A549 (cell line): ENCODE data around the gene SLC24A3. TPM values are rescaled to one million over a fixed set of nuclear protein-coding genes. Genes with fewer than 3 reads are reported as not detected.

Source experiments
- ATAC-seq, 2 experiments: fragments of 200-7000 bp in 1 of 2; fragments of >200 bp in 1 of 2; cut with Nextera tagmentation in 1 of 2; cut with Tn5 transposase in 1 of 2; 3 replicates each; pipeline versions ENCODE4 v1.8.0 to v1.9.1; 2018 to 2020; ENCODE audit warnings: mild to moderate bottlenecking in 1 of 2, moderate library complexity in 1 of 2
- CTCF ChIA-PET: fragments of 300-600 bp; sonication (Branson Sonifier 250); formaldehyde crosslinking; extraction: SDS; loops from one replicate; lab custom pipeline; 2021; ENCODE audit warnings: antibody characterized with exemption, inconsistent platforms; lab: Yijun Ruan, JAX
- POLR2A ChIA-PET: fragments of 350-600 bp; formaldehyde crosslinking; extraction: SDS; loops from one replicate; lab custom pipeline; 2021; ENCODE audit warnings: antibody characterized with exemption, inconsistent platforms; lab: Yijun Ruan, JAX
- DNase-seq, 2 experiments: peaks; one replicate each; pipeline versions ENCODE4 v3.0.0 to v3.0.0-alpha.2; 2011 to 2016; ENCODE audit warnings: low read depth in 1 of 2, low spot score in 1 of 2
- FAIRE-seq: peaks from 2 replicates; lab custom pipeline; 2011; peaks lifted over from hg19 to GRCh38; lab: Jason Lieb, UNC
- H3K27ac ChIP-seq, 2 experiments: fragments of >200 bp; sonication (Bioruptor Twin); formaldehyde crosslinking; 3 replicates each; pipeline ENCODE4 v1.5.1; 2016 to 2017
- H3K4me1 ChIP-seq: fragments of >200 bp; sonication (Bioruptor Twin); formaldehyde crosslinking; 3 replicates; pipeline ENCODE4 v1.6.1; 2016
- H3K4me2 ChIP-seq: fragments of >200 bp; sonication (Bioruptor Twin); formaldehyde crosslinking; 3 replicates; pipeline ENCODE4 v1.6.1; 2016
- H3K4me3 ChIP-seq: fragments of >200 bp; sonication (Bioruptor Twin); formaldehyde crosslinking; 3 replicates; pipeline ENCODE4 v1.5.1; 2016
- H3K9me3 ChIP-seq: fragments of >200 bp; sonication (Bioruptor Twin); formaldehyde crosslinking; 3 replicates; pipeline ENCODE4 v1.6.1; 2016
- CBX8 ChIP-seq: fragments of 200-600 bp; sonication (generic); IDR thresholded peaks from 2 replicates; pipeline ENCODE4 v1.6.1; 2016
- E2F6 ChIP-seq: IDR thresholded peaks from 2 replicates; pipeline ENCODE4 v1.6.1; 2012; ENCODE audit warnings: low read depth, borderline replicate concordance
- EHMT2 ChIP-seq: fragments of 200-600 bp; sonication (generic); IDR thresholded peaks from 2 replicates; pipeline ENCODE4 v1.6.1; 2016; ENCODE audit warnings: antibody characterized with exemption, low read depth, mild to moderate bottlenecking, moderate library complexity
- EP300 ChIP-seq, 2 experiments: fragments of >200 bp; sonication (Bioruptor Twin); formaldehyde crosslinking; IDR thresholded peaks; 2 replicates in 1 of 2; 3 replicates in 1 of 2; pipeline ENCODE4 v1.6.1; 2016 to 2017
- FOSB ChIP-seq: fragments of 250-450 bp; sonication (Bioruptor Pico); IDR thresholded peaks from 2 replicates; pipeline ENCODE4 v1.5.0; 2020; ENCODE audit warnings: mild to moderate bottlenecking, moderate library complexity
- HDAC2 ChIP-seq: fragments of 200-600 bp; sonication (generic); IDR thresholded peaks from 2 replicates; pipeline ENCODE4 v1.6.1; 2016
- HOXA7 ChIP-seq: fragments of 250-450 bp; sonication (Bioruptor Pico); IDR thresholded peaks from 2 replicates; pipeline ENCODE4 v1.5.0; 2020; ENCODE audit warnings: mild to moderate bottlenecking, moderate library complexity
- KDM5A ChIP-seq: fragments of 200-600 bp; sonication (generic); IDR thresholded peaks from 2 replicates; pipeline ENCODE4 v1.6.1; 2016; ENCODE audit warnings: antibody characterized with exemption, mild to moderate bottlenecking
- MAZ ChIP-seq: fragments of 150-350 bp; IDR thresholded peaks from 2 replicates; pipeline ENCODE4 v1.6.1; 2014; ENCODE audit warnings: antibody characterized with exemption, low read depth, low read length, borderline replicate concordance
- NFE2L2 ChIP-seq: fragments of 150-350 bp; conservative IDR thresholded peaks from 2 replicates; pipeline ENCODE4 v1.6.1; 2014; ENCODE audit warnings: low read length
- RAD21 ChIP-seq, 2 experiments: fragments of >200 bp in 1 of 2; sonication (Bioruptor Twin) in 1 of 2; formaldehyde crosslinking in 1 of 2; IDR thresholded peaks in 1 of 2; conservative IDR thresholded peaks in 1 of 2; 2 replicates in 1 of 2; 3 replicates in 1 of 2; pipeline ENCODE4 v1.6.1; 2012 to 2018; ENCODE audit warnings: inconsistent platforms in 1 of 2
- RCOR1 ChIP-seq: fragments of 150-350 bp; IDR thresholded peaks from 2 replicates; pipeline ENCODE4 v1.6.1; 2014; ENCODE audit warnings: antibody characterized with exemption, low read length, low read depth
- RFX5 ChIP-seq: fragments of 450-650 bp; IDR thresholded peaks from 2 replicates; pipeline ENCODE4 v1.7.1; 2014; ENCODE audit warnings: antibody characterized with exemption, mild to moderate bottlenecking, moderate library complexity
- SREBF2 ChIP-seq: fragments of 450-650 bp; IDR thresholded peaks from 2 replicates; pipeline ENCODE4 v1.6.1; 2014; ENCODE audit warnings: mild to moderate bottlenecking, moderate library complexity
- TFCP2L1 ChIP-seq: fragments of 250-450 bp; sonication (Bioruptor Pico); IDR thresholded peaks from 2 replicates; pipeline ENCODE4 v1.5.0; 2021; ENCODE audit warnings: mild to moderate bottlenecking
- ZFP36 ChIP-seq: fragments of 450-650 bp; IDR thresholded peaks from 2 replicates; pipeline ENCODE4 v1.6.1; 2014; ENCODE audit warnings: borderline replicate concordance; ENCODE audit not compliant: partially characterized antibody
- WGBS: methylation state at CpG from one replicate; pipeline ENCODE4 v1.1.6; 2017; ENCODE audit errors: missing lambda C conversion rate; 5-methylcytosine and 5-hydroxymethylcytosine counted together
- polyA plus RNA-seq, 4 experiments: library from polyadenylated mRNA; depleted of rRNA in 3 of 4; stranded (reverse); fragments of >200 nt; fragmentation: RNase III in 1 of 4; extraction: RNeasy Plus Mini Kit Qiagen cat#74134 plus additional on column Dnase treatment in 1 of 4; gene quantifications; 2 replicates in 3 of 4; 3 replicates in 1 of 4; pipeline ENCODE4 v1.2.3, GENCODE V29; 2011 to 2017
- TF ChIP-seq, protein P1 (sequence below): fragments of 200-600 bp; sonication (generic); IDR thresholded peaks from 2 replicates; pipeline ENCODE4 v1.6.1; 2016; ENCODE audit warnings: antibody characterized with exemption, mild to moderate bottlenecking, moderate library complexity
- TF ChIP-seq, protein P2 (sequence below): IDR thresholded peaks from 2 replicates; pipeline ENCODE4 v1.6.1; 2012

Gene SLC24A3
- polyA plus RNA-seq, 2 of the 4 experiments (the other 2 are of a cell fraction) = 0.08 TPM; not detected in 1

- POLR2A ChIA-PET = no interaction called here
- Histone ChIP-seq H3K4me2 (no peak overlapping the region), H3K27ac (no peak overlapping the region), H3K9me3 (no peaks in the 10 kb centered on the region), H3K4me3 (no peak overlapping the region), H3K4me1 (no peaks in the 10 kb centered on the region)
- FAIRE-seq (no peak), DNase-seq (no peak), ATAC-seq (no peak)
- WGBS = 3% methylated on average over 3 of the region's 3 CpGs
- CTCF ChIA-PET = interaction anchor here (0.6 to 1.3 kb wide), 2 partner anchors 9 to 23 kb away, joined by 3 to 4 read pairs; no protein-coding TSS in a partner anchor
- no peak for TF ChIP-seq MAZ
- TF ChIP-seq RFX5 = no peak
- TF ChIP-seq CBX8 = no peak
- no peak for TF ChIP-seq EHMT2
- TF ChIP-seq KDM5A = no peak
- TF ChIP-seq TFCP2L1 (CRISPR knock-in tag) = no peak
- TF ChIP-seq, protein P1, sequence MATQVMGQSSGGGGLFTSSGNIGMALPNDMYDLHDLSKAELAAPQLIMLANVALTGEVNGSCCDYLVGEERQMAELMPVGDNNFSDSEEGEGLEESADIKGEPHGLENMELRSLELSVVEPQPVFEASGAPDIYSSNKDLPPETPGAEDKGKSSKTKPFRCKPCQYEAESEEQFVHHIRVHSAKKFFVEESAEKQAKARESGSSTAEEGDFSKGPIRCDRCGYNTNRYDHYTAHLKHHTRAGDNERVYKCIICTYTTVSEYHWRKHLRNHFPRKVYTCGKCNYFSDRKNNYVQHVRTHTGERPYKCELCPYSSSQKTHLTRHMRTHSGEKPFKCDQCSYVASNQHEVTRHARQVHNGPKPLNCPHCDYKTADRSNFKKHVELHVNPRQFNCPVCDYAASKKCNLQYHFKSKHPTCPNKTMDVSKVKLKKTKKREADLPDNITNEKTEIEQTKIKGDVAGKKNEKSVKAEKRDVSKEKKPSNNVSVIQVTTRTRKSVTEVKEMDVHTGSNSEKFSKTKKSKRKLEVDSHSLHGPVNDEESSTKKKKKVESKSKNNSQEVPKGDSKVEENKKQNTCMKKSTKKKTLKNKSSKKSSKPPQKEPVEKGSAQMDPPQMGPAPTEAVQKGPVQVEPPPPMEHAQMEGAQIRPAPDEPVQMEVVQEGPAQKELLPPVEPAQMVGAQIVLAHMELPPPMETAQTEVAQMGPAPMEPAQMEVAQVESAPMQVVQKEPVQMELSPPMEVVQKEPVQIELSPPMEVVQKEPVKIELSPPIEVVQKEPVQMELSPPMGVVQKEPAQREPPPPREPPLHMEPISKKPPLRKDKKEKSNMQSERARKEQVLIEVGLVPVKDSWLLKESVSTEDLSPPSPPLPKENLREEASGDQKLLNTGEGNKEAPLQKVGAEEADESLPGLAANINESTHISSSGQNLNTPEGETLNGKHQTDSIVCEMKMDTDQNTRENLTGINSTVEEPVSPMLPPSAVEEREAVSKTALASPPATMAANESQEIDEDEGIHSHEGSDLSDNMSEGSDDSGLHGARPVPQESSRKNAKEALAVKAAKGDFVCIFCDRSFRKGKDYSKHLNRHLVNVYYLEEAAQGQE = no peak
- no peak for TF ChIP-seq SREBF2
- no peak for TF ChIP-seq NFE2L2
- TF ChIP-seq RAD21 (conservative IDR thresholded peaks at IDR 0.05 in 1 of 2, IDR thresholded peaks at IDR 0.05 in 1 of 2) = no peak
- TF ChIP-seq, protein P2, sequence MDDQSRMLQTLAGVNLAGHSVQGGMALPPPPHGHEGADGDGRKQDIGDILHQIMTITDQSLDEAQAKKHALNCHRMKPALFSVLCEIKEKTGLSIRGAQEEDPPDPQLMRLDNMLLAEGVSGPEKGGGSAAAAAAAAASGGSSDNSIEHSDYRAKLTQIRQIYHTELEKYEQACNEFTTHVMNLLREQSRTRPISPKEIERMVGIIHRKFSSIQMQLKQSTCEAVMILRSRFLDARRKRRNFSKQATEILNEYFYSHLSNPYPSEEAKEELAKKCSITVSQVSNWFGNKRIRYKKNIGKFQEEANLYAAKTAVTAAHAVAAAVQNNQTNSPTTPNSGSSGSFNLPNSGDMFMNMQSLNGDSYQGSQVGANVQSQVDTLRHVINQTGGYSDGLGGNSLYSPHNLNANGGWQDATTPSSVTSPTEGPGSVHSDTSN = no peak
- no peak for TF ChIP-seq FOSB (CRISPR knock-in tag)
- no peak for TF ChIP-seq ZFP36
- no peak for TF ChIP-seq EP300 (IDR thresholded peaks at IDR 0.05)
- no peak for TF ChIP-seq HDAC2
- no peak for TF ChIP-seq RCOR1
- no peak for TF ChIP-seq HOXA7 (CRISPR knock-in tag)
Observed at GRCh38 chr20:19338380-19338779, 125.9 kb downstream of the SLC24A3 start.

DNA sequence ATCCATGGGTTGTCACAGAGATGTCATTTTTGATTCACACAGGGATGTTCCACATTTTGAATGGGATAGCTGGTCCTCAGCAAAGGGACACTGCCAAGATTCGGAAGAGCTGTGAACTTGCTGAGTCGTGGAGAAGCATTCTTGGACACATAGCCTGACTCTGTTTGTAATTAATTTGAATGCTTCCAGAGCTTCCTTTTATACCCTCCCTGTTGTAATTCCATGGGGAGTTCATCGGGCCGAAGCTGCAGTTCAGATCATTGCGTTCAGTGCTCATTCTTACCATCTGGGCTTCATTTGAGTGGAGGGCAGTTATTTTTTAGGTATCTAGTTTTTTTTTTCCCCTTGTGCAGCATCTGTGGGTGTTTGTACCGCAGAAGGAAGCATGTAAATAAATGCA, 126.5 kb downstream of the SLC24A3 start:
- ChIA-PET CTCF (interaction anchor here (0.6 kb wide), 1 partner anchor 8 kb away, joined by 3 read pairs; no protein-coding TSS in a partner anchor), POLR2A (no interaction called here)
- no peak for DNase-seq
- FAIRE-seq = no peak
- WGBS = 22% methylated on average over 6 of the region's 6 CpGs
- Histone ChIP-seq H3K9me3 (no peaks in the 10 kb centered on the region), H3K4me3 (no peak overlapping the region), H3K4me2 (no peak overlapping the region), H3K27ac (no peak overlapping the region), H3K4me1 (no peaks in the 10 kb centered on the region)
- no peak for TF ChIP-seq E2F6
- TF ChIP-seq, protein P1 = no peak
- no peak for ATAC-seq
